Parathyroid adenoma (tissue), 2 donors: ENCODE measurements around the gene DLGAP1.

Source experiments
- H2AFZ ChIP-seq: fragments of 300-600 bp; sonication (generic); one replicate; pipeline ENCODE4 v1.7.0; 2017; ENCODE audit warnings: antibody characterized with exemption, mild to moderate bottlenecking
- H3K27ac ChIP-seq: fragments of 300-600 bp; sonication (generic); one replicate; pipeline ENCODE4 v1.7.0; 2017
- H3K27me3 ChIP-seq: fragments of 300-600 bp; sonication (generic); one replicate; pipeline ENCODE4 v1.7.0; 2017; ENCODE audit warnings: low read length; ENCODE audit not compliant: control insufficient read depth, insufficient read depth
- H3K36me3 ChIP-seq: fragments of 300-600 bp; sonication (generic); one replicate; pipeline ENCODE4 v1.7.0; 2017; ENCODE audit warnings: low read length; ENCODE audit not compliant: control insufficient read depth, insufficient read depth
- H3K4me1 ChIP-seq: fragments of 300-600 bp; sonication (generic); one replicate; pipeline ENCODE4 v1.7.0; 2017; ENCODE audit warnings: control low read depth
- H3K4me2 ChIP-seq: fragments of 300-600 bp; sonication (generic); one replicate; pipeline ENCODE4 v1.7.0; 2017; ENCODE audit warnings: low read length
- H3K4me3 ChIP-seq: fragments of 300-600 bp; sonication (generic); one replicate; pipeline ENCODE4 v1.7.0; 2017; ENCODE audit warnings: low read depth, low read length
- H3K79me2 ChIP-seq: fragments of 300-600 bp; sonication (generic); one replicate; pipeline ENCODE4 v1.7.0; 2017; ENCODE audit warnings: control low read depth
- H3K9ac ChIP-seq: fragments of 300-600 bp; sonication (generic); one replicate; pipeline ENCODE4 v1.7.0; 2017; ENCODE audit warnings: mild to moderate bottlenecking
- H3K9me3 ChIP-seq: fragments of 300-600 bp; sonication (generic); one replicate; pipeline ENCODE4 v1.7.0; 2017; ENCODE audit warnings: low read length; ENCODE audit not compliant: control insufficient read depth
- CTCF ChIP-seq: fragments of 300-600 bp; sonication (generic); IDR thresholded peaks from one replicate; pipeline ENCODE4 v1.7.0; 2017; ENCODE audit warnings: antibody characterized with exemption, mild to moderate bottlenecking
- donor health status: primary hyperparathyroidism.

DLGAP1 gene

GRCh38 chr18:3793545-3793944 is 661.6 kb downstream of the DLGAP1 start:
- Histone ChIP-seq H3K27ac (no peak overlapping the region), H3K79me2 (no peaks in the 10 kb centered on the region), H3K9me3 (no peaks in the 10 kb centered on the region), H3K9ac (no peak overlapping the region), H3K4me3 (no peak overlapping the region), H2AFZ (no peak overlapping the region), H3K27me3 (no peaks in the 10 kb centered on the region), H3K36me3 (no peaks in the 10 kb centered on the region), H3K4me2 (no peak overlapping the region), H3K4me1 (no peaks in the 10 kb centered on the region)
- no peak for TF ChIP-seq CTCF

GRCh38 chr18:3793111-3793510 is 662.0 kb downstream of the DLGAP1 start:
- TF ChIP-seq CTCF, result no peak
- no peak overlapping the region for H2AFZ ChIP-seq
- no peaks in the 10 kb centered on the region for H3K27me3 ChIP-seq
- no peak overlapping the region for H3K4me2 ChIP-seq
- no peaks in the 10 kb centered on the region for H3K4me1 ChIP-seq
- no peak overlapping the region for H3K9ac ChIP-seq
- no peak overlapping the region for H3K4me3 ChIP-seq
- H3K79me2 ChIP-seq, result no peaks in the 10 kb centered on the region
- no peaks in the 10 kb centered on the region for H3K9me3 ChIP-seq
- no peak overlapping the region for H3K27ac ChIP-seq
- no peaks in the 10 kb centered on the region for H3K36me3 ChIP-seq

GRCh38 chr18:3792711-3793110 is 662.4 kb downstream of the DLGAP1 start:
- TF ChIP-seq CTCF, result no peak
- H3K79me2 ChIP-seq, result no peaks in the 10 kb centered on the region
- H3K27me3 ChIP-seq, result no peaks in the 10 kb centered on the region
- no peak overlapping the region for H3K9ac ChIP-seq
- no peaks in the 10 kb centered on the region for H3K9me3 ChIP-seq
- no peaks in the 10 kb centered on the region for H3K36me3 ChIP-seq
- no peak overlapping the region for H3K4me3 ChIP-seq
- H3K4me2 ChIP-seq, result no peak overlapping the region
- H2AFZ ChIP-seq, result no peak overlapping the region
- no peak overlapping the region for H3K27ac ChIP-seq
- no peaks in the 10 kb centered on the region for H3K4me1 ChIP-seq

GRCh38 chr18:3791238-3791637 is 663.9 kb downstream of the DLGAP1 start:
- TF ChIP-seq CTCF, result no peak
- Histone ChIP-seq H3K36me3 (no peaks in the 10 kb centered on the region), H3K4me2 (no peak overlapping the region), H3K4me3 (no peak overlapping the region), H2AFZ (no peak overlapping the region), H3K27me3 (no peaks in the 10 kb centered on the region), H3K9me3 (no peaks in the 10 kb centered on the region), H3K27ac (no peak overlapping the region), H3K4me1 (no peaks in the 10 kb centered on the region), H3K9ac (no peak overlapping the region), H3K79me2 (no peaks in the 10 kb centered on the region)

GRCh38 chr18:3790703-3791102 is 664.4 kb downstream of the DLGAP1 start:
- no peaks in the 10 kb centered on the region for H3K4me1 ChIP-seq
- H3K4me2 ChIP-seq, result no peak overlapping the region
- TF ChIP-seq CTCF, result no peak

More at GRCh38 chr18:3790703-3791102, 664.4 kb downstream of the DLGAP1 start:
- H3K4me3 ChIP-seq, result no peak overlapping the region
- no peaks in the 10 kb centered on the region for H3K36me3 ChIP-seq
- H2AFZ ChIP-seq, result no peak overlapping the region
- no peaks in the 10 kb centered on the region for H3K79me2 ChIP-seq
- H3K27me3 ChIP-seq, result no peaks in the 10 kb centered on the region
- H3K27ac ChIP-seq, result no peak overlapping the region
- no peaks in the 10 kb centered on the region for H3K9me3 ChIP-seq
- no peak overlapping the region for H3K9ac ChIP-seq
